ENCODE measurements around the gene KRT13. TPM values are rescaled to one million over a fixed set of nuclear protein-coding genes. Genes with fewer than 3 reads are reported as not detected.

Gene KRT13
- total RNA-seq, 1 experiment from 2014 or later: not detected

DNA sequence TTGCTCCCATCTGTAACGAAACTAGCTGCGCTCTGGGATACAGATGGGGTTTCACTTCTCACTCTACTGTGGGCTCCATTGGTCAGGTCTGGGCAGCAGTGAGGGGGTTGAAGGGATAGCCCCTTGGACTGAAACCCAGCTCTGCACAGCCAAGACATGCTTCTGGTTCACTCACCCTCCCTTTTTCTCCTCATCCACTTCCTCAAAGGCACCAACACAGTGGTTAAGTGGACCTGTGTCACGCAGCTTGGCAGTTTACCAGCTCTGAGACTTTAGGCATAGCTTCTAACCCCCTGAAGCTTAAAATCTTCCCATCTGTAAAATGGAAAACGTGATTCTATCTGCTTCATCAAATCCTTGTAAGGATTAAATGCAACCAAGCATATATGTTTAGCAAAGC lies 53.1 kb downstream of the KRT13 start:
- no peak for DNase-seq (ENCODE audit: unreplicated experiment)
- POLR2A ChIA-PET: interaction anchor here (1.2 to 1.3 kb wide), 2 partner anchors 27 to 95 kb away, joined by 3 to 6 read pairs; no protein-coding TSS in a partner anchor
- Mint-ChIP-seq H3K36me3 (ENCODE audit: insufficient read depth, unreplicated experiment) (no peaks in the 10 kb centered on the region), H3K27ac (ENCODE audit: low read depth, unreplicated experiment) (no peak overlapping the region), H3K9me3 (ENCODE audit: unreplicated experiment) (no peaks in the 10 kb centered on the region), H3K27me3 (ENCODE audit: insufficient read depth, unreplicated experiment) (peaks cover 27% of the 10 kb centered on the region), H3K4me3 (ENCODE audit: unreplicated experiment) (no peak overlapping the region), H3K4me1 (ENCODE audit: insufficient read depth, unreplicated experiment) (peaks cover 11% of the 10 kb centered on the region)
- intact Hi-C loops (cut with micrococcal nuclease): no loop called here
- BruUV-seq (replicated peaks): no TSS peak
- TF ChIP-seq CTCF (IDR thresholded peaks at IDR 0.05; ENCODE audit: unreplicated experiment): no peak
- CTCF ChIA-PET: no interaction called here

GRCh38 chr17:41451154-41451728 lies 54.2 kb downstream of the KRT13 start:
- DNase-seq (ENCODE audit: unreplicated experiment): no peak
- intact Hi-C loops (cut with micrococcal nuclease): no loop called here
- no peaks in the 10 kb centered on the region for H3K36me3 Mint-ChIP-seq (ENCODE audit: insufficient read depth, unreplicated experiment)
- H3K4me1 Mint-ChIP-seq (ENCODE audit: insufficient read depth, unreplicated experiment): peaks cover 11% of the 10 kb centered on the region
- H3K27ac Mint-ChIP-seq (ENCODE audit: low read depth, unreplicated experiment): no peak overlapping the region
- no peak for TF ChIP-seq CTCF (IDR thresholded peaks at IDR 0.05; ENCODE audit: unreplicated experiment)
- POLR2A ChIA-PET: interaction anchor here (0.7 to 1.2 kb wide), 2 partner anchors 11 to 96 kb away, joined by 3 to 4 read pairs; partner anchors contain the start of gene KRT38
- H3K4me3 Mint-ChIP-seq (ENCODE audit: unreplicated experiment): no peak overlapping the region
- no peaks in the 10 kb centered on the region for H3K9me3 Mint-ChIP-seq (ENCODE audit: unreplicated experiment)
- CTCF ChIA-PET: no interaction called here
- no TSS peak for BruUV-seq (replicated peaks)
- peaks cover 27% of the 10 kb centered on the region for H3K27me3 Mint-ChIP-seq (ENCODE audit: insufficient read depth, unreplicated experiment)

Small RNA genes within 50 kb of the gene (microRNA-seq; reads per million reads assigned to microRNA genes)
- gene MIR6510: 6.7 reads per million, percentile 41 among the genes with 10 or more reads in this experiment

Other genes starting within 250 kb of the KRT13 start
- not detected in 2 replicates for gene KRTAP9-6, start 240.2 kb downstream of the KRT13 start, total RNA-seq (2022)
- not detected in 2 replicates for gene KRTAP9-7, start 229.9 kb downstream of the KRT13 start, total RNA-seq (2022)
- gene KRTAP29-1, start 202.8 kb downstream of the KRT13 start, total RNA-seq (2022): not detected in 2 replicates
- not detected in 2 replicates for gene KRTAP16-1, start 196.3 kb downstream of the KRT13 start, total RNA-seq (2022)
- gene KRTAP17-1, start 189.9 kb downstream of the KRT13 start, total RNA-seq (2022): not detected in 2 replicates
- not detected in 2 replicates for gene KRT33A, start 154.8 kb downstream of the KRT13 start, total RNA-seq (2022)
- not detected in 2 replicates for gene KRT33B, start 135.8 kb downstream of the KRT13 start, total RNA-seq (2022)
- gene KRT34, start 123.3 kb downstream of the KRT13 start, total RNA-seq (2022): 0.40 and 0.42 TPM in 2 replicates
- not detected in 2 replicates for gene KRT31, start 108.0 kb downstream of the KRT13 start, total RNA-seq (2022)
- gene KRT37, start 81.0 kb downstream of the KRT13 start, total RNA-seq (2022): not detected in 2 replicates
- gene KRT38, start 64.6 kb downstream of the KRT13 start, total RNA-seq (2022): not detected in 2 replicates
- not detected in 2 replicates for gene KRT32, start 38.2 kb downstream of the KRT13 start, total RNA-seq (2022)
- gene KRT35, start 24.5 kb downstream of the KRT13 start, total RNA-seq (2022): not detected in 2 replicates
- not detected in 2 replicates for gene KRT36, start 15.7 kb downstream of the KRT13 start, total RNA-seq (2022)
- 28.8 and 83.4 TPM in 2 replicates for gene KRT15, start 13.3 kb upstream of the KRT13 start, total RNA-seq (2022)
- gene KRT19, start 22.7 kb upstream of the KRT13 start, total RNA-seq (2022): 0.68 TPM in 1 of 2 replicates, not detected in the other
- 0.21 and 0.27 TPM in 2 replicates for gene KRT9, start 66.4 kb upstream of the KRT13 start, total RNA-seq (2022)
- gene KRT14, start 81.3 kb upstream of the KRT13 start, total RNA-seq (2022): 696 and 1,755 TPM in 2 replicates
- 74.5 and 109 TPM in 2 replicates for gene KRT16, start 107.2 kb upstream of the KRT13 start, total RNA-seq (2022)
- 1,990 and 4,105 TPM in 2 replicates for gene KRT17, start 119.0 kb upstream of the KRT13 start, total RNA-seq (2022)
- 1,945 and 2,169 TPM in 2 replicates for gene EIF1, start 183.3 kb upstream of the KRT13 start, total RNA-seq (2022)
- gene GAST, start 206.7 kb upstream of the KRT13 start, total RNA-seq (2022): not detected in 2 replicates
- 0.37 and 0.49 TPM in 2 replicates for gene HAP1, start 229.0 kb upstream of the KRT13 start, total RNA-seq (2022)